ENCODE measurements around the gene BCAS1. TPM values are rescaled to one million over a fixed set of nuclear protein-coding genes. Genes with fewer than 3 reads are reported as not detected.

The BCAS1 gene
- total RNA-seq, 1 donor from 2014 or later: not detected

- FAIRE-seq: no peak
Measured at GRCh38 chr20:53990768-53991450, 79.5 kb downstream of the BCAS1 start.

DNA sequence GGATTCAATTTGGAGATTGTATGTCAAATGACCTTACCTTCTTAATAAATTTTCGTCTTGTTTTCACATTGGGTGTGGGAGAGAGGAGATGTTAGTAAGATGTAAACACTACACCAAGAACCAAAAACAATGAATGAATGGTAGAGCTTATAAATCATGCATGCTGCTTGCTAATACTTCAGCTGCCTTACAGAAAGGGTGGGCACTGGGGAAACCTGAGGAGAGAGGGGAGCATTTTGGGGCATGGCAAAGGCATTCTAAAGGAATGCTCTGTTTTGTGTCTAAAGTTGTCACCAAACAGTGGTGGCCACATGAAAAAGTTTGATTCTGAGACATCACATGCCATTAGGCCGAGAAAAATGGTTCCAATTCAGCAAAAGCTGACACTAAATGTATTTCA is 80.4 kb downstream of the BCAS1 start:
- no peak overlapping the region for H3K4me3 ChIP-seq (ENCODE audit: low read depth, low read length)
- FAIRE-seq: no peak
- H3K27me3 ChIP-seq (ENCODE audit: control insufficient read depth, insufficient read depth, low read length): no peaks in the 10 kb centered on the region
- no peak for DNase-seq (ENCODE audit: low read depth)
- TF ChIP-seq, protein P1, sequence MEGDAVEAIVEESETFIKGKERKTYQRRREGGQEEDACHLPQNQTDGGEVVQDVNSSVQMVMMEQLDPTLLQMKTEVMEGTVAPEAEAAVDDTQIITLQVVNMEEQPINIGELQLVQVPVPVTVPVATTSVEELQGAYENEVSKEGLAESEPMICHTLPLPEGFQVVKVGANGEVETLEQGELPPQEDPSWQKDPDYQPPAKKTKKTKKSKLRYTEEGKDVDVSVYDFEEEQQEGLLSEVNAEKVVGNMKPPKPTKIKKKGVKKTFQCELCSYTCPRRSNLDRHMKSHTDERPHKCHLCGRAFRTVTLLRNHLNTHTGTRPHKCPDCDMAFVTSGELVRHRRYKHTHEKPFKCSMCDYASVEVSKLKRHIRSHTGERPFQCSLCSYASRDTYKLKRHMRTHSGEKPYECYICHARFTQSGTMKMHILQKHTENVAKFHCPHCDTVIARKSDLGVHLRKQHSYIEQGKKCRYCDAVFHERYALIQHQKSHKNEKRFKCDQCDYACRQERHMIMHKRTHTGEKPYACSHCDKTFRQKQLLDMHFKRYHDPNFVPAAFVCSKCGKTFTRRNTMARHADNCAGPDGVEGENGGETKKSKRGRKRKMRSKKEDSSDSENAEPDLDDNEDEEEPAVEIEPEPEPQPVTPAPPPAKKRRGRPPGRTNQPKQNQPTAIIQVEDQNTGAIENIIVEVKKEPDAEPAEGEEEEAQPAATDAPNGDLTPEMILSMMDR (IDR thresholded peaks at IDR 0.05; ENCODE audit: insufficient read depth, low read length, severe bottlenecking): no peak
- H3K36me3 ChIP-seq (ENCODE audit: control insufficient read depth, insufficient read depth, low read length): no peaks in the 10 kb centered on the region

More at GRCh38 chr20:53990768-53991450, 79.5 kb downstream of the BCAS1 start:
- no peak for DNase-seq (ENCODE audit: low read depth)
- Histone ChIP-seq H3K36me3 (ENCODE audit: control insufficient read depth, insufficient read depth, low read length) (no peaks in the 10 kb centered on the region), H3K4me3 (ENCODE audit: low read depth, low read length) (no peak overlapping the region), H3K27me3 (ENCODE audit: control insufficient read depth, insufficient read depth, low read length) (no peaks in the 10 kb centered on the region)
- TF ChIP-seq, protein P1 (IDR thresholded peaks at IDR 0.05; ENCODE audit: insufficient read depth, low read length, severe bottlenecking): no peak

- FAIRE-seq (no peak), DNase-seq (ENCODE audit: low read depth) (no peak)
- TF ChIP-seq, protein P1 (IDR thresholded peaks at IDR 0.05; ENCODE audit: insufficient read depth, low read length, severe bottlenecking): no peak
- Histone ChIP-seq H3K4me3 (ENCODE audit: low read depth, low read length) (no peak overlapping the region), H3K36me3 (ENCODE audit: control insufficient read depth, insufficient read depth, low read length) (no peaks in the 10 kb centered on the region), H3K27me3 (ENCODE audit: control insufficient read depth, insufficient read depth, low read length) (no peaks in the 10 kb centered on the region)
Measured at GRCh38 chr20:53989401-53989800, 81.0 kb downstream of the BCAS1 start.

DNA sequence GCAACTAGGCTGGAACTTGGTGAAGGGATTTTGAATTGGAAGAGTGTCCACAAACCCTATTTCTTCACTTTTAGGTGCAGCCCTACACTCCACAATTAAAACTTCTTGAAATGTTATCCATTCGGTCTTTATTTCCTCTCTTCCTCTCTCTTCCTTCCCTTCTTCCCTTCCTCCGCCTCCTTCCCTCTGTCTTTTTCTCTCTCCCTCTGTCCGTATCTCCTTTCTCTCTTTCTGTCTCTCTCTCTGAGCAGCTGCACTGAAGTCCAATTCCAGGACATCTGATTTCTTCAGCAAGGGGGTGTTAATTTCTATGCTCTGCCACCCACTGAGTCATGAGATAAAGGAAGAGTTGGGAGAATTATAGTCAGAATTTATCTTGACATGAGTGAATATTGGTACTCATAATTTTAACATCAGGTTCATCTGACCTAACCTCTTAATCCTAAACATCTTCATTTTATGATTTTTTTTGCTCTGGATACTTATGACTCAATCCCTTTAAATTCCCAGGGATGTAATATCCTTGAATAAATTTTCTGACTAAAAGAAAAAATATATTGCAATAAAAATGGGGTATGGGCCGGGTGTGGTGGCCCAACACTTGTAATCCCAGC is 84.2 kb downstream of the BCAS1 start:
- TF ChIP-seq, protein P1 (IDR thresholded peaks at IDR 0.05; ENCODE audit: insufficient read depth, low read length, severe bottlenecking): no peak
- no peak overlapping the region for H3K4me3 ChIP-seq (ENCODE audit: low read depth, low read length)
- FAIRE-seq: no peak
- H3K36me3 ChIP-seq (ENCODE audit: control insufficient read depth, insufficient read depth, low read length): no peaks in the 10 kb centered on the region
- DNase-seq (ENCODE audit: low read depth): no peak
- no peaks in the 10 kb centered on the region for H3K27me3 ChIP-seq (ENCODE audit: control insufficient read depth, insufficient read depth, low read length)

DNA sequence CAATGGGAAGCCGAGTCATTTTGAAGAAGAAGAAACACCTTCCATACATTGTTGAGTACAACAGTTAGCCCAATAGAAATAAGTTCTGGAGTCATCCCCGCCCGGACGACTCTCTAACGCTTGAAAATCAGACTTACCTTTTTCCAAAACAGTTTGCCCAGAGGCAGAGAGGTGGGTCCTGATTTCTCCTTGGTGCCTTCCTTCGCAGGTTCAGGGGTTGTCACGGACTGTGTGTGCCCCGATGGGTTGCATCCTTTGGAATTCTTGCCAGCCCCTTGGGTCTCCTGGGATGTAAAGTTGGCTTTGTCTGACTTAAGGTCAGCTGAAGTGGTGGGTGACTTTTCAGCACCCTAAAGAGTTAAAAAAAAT is 85.3 kb downstream of the BCAS1 start:
- no peaks in the 10 kb centered on the region for H3K36me3 ChIP-seq (ENCODE audit: control insufficient read depth, insufficient read depth, low read length)
- DNase-seq (ENCODE audit: low read depth) (no peak), FAIRE-seq (no peak)
- no peak overlapping the region for H3K4me3 ChIP-seq (ENCODE audit: low read depth, low read length)
- TF ChIP-seq, protein P1 (IDR thresholded peaks at IDR 0.05; ENCODE audit: insufficient read depth, low read length, severe bottlenecking): no peak
- no peaks in the 10 kb centered on the region for H3K27me3 ChIP-seq (ENCODE audit: control insufficient read depth, insufficient read depth, low read length)

Data from bronchial epithelial cell (primary cell).